Stimulated activated CD8-positive, alpha-beta memory T cell treated with anti-CD3 and anti-CD28 coated beads, Interleukin-12 subunit alpha, Interleukin-12 subunit beta, amount 100 ng/mL, for 1 hour (primary cell): ENCODE data around the gene MYO16.

ENCODE experiments used
- DNase-seq: peaks from one replicate; pipeline ENCODE4 v3.0.0-alpha.2; 2020; ENCODE audit warnings: low read depth

The MYO16 gene

DNA sequence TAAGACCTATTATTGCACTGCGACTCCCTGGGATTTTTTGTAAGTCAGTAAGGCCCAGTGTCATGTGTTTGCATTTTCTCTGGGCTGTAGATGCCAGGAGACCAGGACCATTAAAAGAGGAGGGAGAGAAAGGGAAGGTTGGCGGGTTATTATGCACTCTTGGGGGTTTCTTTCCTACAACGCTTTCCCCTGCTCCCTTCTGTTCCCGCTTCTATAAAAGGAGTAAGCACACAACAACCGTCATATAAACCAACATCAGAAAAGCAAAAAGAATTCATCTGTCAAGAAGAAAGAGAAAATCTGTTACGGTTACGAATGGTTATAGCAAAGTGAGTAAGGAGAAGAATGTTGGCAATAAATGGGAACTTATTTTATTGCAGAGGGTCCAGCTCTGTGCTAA, 615.2 kb downstream of the MYO16 start:
- DNase-seq = no peak

DNA sequence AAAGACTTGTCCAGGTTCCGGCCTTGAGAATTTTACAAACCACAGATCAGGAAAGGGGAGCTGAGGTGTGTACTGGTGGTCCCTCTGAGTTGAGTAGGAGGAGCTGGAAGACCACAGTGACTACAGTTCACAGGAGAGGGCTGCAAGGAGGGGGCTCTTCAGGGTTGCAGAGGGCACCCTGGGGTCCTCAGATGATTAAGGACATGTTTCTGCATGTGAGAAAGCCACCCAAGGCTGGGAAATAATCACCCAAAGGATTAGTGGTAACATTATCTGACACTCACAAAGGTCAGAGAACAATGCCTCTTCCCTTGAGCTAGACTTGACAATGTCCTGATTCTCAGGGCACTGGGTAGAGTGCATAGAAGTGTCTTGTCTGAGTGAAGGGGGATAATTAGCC, 616.6 kb downstream of the MYO16 start:
- no peak for DNase-seq

DNA sequence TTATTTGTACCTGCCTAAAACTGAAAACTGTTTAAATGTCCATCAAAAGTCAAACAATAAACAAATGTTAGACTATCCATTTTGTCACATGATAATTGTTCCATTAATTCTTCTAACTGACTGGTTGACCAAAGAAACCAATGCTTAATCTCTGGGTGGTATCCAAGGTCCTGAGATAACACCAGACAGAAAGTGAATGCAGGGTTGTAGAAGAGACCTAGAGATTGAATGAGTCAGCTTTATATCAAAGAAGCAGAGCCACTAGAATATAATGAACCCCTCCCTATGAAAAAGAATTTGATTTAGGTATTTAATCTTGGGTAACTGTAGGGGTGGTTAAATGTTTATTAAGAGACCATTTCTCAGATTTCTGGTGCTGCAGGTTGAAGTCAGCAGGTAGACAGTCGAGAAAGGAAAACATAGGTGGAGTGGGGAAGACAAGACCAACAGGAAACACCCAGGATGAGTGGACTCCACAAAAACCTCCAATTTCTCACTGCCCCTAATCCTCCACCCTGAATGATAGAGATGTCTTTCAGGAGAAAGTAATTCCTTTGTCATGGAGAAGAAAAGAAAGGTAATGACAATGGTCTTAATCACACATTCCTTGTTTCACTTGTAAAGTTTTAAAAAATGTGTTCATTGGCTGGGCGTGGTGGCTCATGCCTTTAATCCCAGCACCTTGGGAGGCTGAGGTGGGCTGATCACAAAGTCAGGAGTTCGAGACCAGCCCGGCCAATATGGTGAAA, 620.5 kb downstream of the MYO16 start:
- no peak for DNase-seq

DNA sequence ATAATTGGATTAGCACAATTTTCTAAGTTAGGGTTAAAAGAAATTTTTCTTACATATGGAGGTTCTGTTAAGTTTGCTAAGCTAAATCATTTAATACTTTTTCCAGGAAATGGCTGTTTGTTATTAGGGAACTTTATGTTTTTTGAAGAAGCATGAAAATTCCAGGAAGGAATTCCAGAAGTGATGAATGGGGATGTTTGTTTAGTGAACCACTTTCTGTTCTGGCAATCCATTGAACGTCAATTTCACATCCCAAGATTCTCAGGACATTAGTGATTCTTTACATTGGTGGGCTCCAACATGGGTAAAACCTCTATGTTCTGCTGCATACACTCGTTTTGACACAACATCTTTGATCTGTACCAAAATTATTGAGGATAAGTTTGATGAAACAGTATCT, 622.5 kb downstream of the MYO16 start:
- DNase-seq = no peak

DNA sequence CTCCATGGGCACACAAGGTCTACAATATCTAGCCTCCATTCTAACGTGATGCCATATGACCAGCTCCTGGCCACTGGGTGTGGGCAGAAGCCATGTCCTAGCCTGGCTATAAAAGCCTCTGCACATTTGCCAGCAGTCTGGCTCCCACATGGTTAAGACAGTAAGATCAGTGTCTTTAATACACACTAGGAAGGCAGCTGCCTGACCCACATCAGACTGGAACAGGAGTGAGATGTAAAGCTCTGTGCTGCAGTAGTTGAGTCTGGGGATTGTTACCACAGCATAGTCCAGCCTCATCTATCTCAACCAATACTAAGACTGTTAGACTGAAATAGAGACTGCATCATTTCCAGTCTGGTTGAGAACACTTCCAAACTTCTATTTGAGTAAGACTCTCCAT, 623.9 kb downstream of the MYO16 start:
- no peak for DNase-seq

DNA sequence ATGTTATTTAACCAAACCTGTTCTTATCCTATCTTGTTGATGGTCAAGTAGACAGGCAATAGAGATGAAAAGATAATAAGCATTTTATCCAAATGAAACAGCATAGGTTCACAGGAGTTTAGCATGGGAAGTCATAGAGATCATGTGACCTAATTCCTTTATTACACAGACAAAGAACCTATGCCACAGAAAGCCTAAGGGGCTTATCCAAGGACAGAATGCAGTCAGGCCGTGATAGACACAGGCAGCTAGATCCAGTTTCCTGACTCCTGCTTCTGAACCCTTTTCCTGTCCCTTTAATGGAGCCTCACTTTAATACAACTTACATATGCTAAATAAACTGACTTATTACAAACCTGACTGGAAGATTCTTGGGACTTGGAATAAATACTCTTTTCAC, 624.9 kb downstream of the MYO16 start:
- DNase-seq = no peak

DNA sequence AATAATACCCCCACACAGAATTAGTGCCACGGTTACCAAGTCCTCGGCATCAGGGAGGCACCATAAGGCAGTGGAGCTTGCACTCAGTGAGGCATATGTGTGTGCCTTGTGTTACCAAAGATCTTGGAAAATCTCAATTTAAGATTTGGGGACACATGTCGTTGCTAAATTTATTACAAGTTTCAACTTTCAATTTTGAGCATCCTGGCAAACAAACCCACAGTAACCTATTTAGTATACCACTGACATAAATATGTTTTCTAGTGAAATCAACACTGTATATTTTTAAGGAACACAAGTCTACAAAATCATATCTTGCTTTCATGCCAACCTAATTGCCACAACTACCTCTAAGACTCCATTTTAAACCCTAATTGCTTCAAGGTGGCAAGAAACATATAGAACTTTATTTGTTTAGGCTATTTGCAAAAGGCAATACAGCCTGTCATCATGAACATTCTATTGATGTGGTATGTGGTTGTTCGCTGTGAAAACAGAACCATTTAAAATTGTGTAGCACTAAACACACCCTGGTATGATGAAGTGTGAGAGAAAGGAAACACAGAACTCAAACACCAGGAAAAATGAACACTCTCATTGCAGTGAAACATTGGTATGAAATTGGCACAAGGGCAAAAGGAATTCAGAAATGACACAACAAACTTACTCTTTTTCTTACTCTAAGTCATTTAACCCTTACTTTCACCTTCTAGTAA, 625.9 kb downstream of the MYO16 start:
- no peak for DNase-seq

DNA sequence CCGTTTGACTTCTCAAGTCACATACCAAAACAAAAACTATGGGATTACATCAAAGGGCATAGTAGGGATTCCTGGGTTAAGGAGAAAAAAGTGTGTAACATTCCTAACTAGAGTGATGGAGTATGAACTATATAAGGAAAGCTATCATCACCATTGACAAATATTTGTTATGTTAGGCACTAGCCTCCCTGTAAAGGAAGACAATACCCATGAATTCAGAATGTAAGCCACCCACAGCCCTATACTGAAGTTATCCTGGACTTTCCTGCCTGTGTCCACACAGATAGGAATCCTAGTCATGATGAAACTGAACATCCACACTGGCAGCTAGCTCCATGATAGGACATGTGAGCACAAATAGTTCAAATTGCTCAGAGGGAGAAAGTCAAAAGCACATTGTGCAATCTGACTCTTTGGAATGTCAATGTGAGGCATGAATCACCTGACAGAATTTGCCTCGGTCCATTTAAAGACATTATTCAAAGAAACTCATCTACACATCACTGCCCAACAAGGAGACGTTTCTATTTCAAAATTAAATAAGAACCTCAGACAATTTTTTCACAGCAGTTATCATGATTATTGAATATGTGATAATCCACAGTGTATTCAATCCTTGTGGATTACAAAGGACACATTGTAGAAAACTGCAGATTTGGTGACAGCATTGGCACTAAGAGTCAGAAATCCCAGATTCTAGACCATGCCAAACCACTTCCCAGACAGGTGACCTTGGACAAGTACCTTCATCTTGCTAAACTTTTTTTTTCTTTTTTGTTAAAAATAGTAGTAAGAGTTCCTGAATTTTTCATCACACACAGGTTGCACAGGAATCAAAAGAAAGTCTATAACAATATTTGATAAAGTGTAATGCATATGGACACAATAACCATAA, 627.7 kb downstream of the MYO16 start:
- DNase-seq = no peak
